ENCODE measurements around the gene EPB41L4B. TPM values are rescaled to one million over a fixed set of nuclear protein-coding genes. Genes with fewer than 3 reads are reported as not detected.

The EPB41L4B gene
- total RNA-seq, 1 experiment from 2014 or later, result 8.1 TPM

DNA sequence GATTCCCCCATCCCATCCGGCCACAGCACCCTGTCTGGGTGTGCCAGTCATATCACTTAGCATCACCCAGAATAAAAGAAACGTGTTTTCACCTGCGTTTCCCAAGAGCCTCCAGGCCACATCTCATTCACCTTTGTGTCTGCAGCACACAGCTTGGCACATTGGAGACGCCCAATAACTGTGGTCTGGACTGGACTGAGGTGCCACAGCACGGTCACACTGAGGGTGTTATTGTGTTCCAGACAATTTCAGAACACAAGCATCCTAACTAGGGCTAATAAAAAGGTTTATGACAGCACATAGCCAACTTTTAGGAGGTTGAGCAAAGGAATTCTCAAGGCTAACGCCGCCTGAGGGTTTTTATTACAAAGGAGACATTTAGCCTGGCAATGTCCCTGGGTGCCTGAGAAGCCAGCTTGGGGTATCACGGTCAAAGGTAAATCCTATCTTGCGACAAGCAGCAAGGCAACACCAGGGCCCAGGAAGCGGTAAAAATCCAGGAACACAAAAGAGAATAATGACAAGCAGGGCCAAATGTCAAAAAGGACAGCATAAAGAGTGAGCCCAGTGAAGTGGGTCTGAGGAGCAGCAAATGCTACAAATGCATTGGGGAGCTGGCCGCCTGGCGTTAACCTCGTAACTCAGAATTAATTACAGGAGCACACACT is 3.4 kb downstream of the EPB41L4B start:
- peak overlapping the region; percentile 11; the same call in 1 of the 2 replicates for H3K9ac ChIP-seq (ENCODE audit: low read length)
- ChIA-PET CTCF (interaction anchor here (1.2 to 1.6 kb wide), 2 partner anchors 124 to 134 kb away, joined by 5 to 9 read pairs; no protein-coding TSS in a partner anchor), RAD21 (ENCODE audit: low non-redundant PET in 1 of 2, low total read pairs in 2 of 2, uncharacterized antibody in 2 of 2, unreplicated experiment in 2 of 2) (no interaction called here), POLR2A (interaction anchor here (0.6 kb wide), 1 partner anchor 10 kb away, joined by 4 read pairs; no protein-coding TSS in a partner anchor)
- H3K27ac ChIP-seq (ENCODE audit: low read depth, low read length), result no peak overlapping the region
- ATAC-seq (no peak), DNase-seq (ENCODE audit: low read depth, low spot score) (no peak)
- H3K9me3 ChIP-seq (ENCODE audit: control insufficient read depth in 1 of 2, insufficient read depth in 1 of 2, low read depth in 1 of 2, low read length in 2 of 2), result no peaks in the 10 kb centered on the region
- no peaks in the 10 kb centered on the region for H3K36me3 ChIP-seq (ENCODE audit: control insufficient read depth in 1 of 2, insufficient read depth in 2 of 2, low read length in 2 of 2)
- H3K4me3 ChIP-seq (replicated peaks in 1 of 2; ENCODE audit: low read depth in 1 of 2, low read length in 2 of 2), result no peak overlapping the region
- no peak overlapping the region for H2AFZ ChIP-seq (ENCODE audit: low read depth, low read length, poor library complexity, severe bottlenecking)
- no peaks in the 10 kb centered on the region for H3K9me2 ChIP-seq (ENCODE audit: insufficient read depth)
- peak overlapping the region; percentile 55 for H3K4me2 ChIP-seq (ENCODE audit: low read length)
- no peaks in the 10 kb centered on the region for H4K20me1 ChIP-seq (ENCODE audit: insufficient read depth)
- peaks cover 45% of the 10 kb centered on the region for H3K79me2 ChIP-seq (ENCODE audit: insufficient read depth, low read length)
- TSS peak; percentile 35 for BruUV-seq (replicated peaks)
- intact Hi-C loops (cut with micrococcal nuclease), result loop anchor here (2.0 kb wide), 2 partner anchors 119 to 199 kb away; partner anchors contain the start of gene TMEM245
- no peaks in the 10 kb centered on the region for H3K27me3 ChIP-seq (ENCODE audit: insufficient read depth, low read length)
- peaks cover 35 to 77% of the 10 kb centered on the region in 2 experiments for H3K4me1 ChIP-seq (ENCODE audit: control insufficient read depth in 1 of 2, insufficient read depth in 2 of 2, low read length in 2 of 2)
- TF ChIP-seq MAX (IDR thresholded peaks at IDR 0.05) (no peak), ZFX (IDR thresholded peaks at IDR 0.05) (no peak), CBX3 (IDR thresholded peaks at IDR 0.05; ENCODE audit: low read depth) (no peak), SRF (IDR thresholded peaks at IDR 0.05; ENCODE audit: low read depth) (no peak), ELF1 (IDR thresholded peaks at IDR 0.05; ENCODE audit: borderline replicate concordance, low read depth) (no peak), POLR2AphosphoS5 (IDR thresholded peaks at IDR 0.05; ENCODE audit: low read depth, low read length) (no peak), EZH2 (IDR thresholded peaks at IDR 0.05) (no peak), REST (IDR thresholded peaks at IDR 0.05; ENCODE audit: low read depth) (no peak), JUND (IDR thresholded peaks at IDR 0.05) (no peak), SIN3A (IDR thresholded peaks at IDR 0.05; ENCODE audit: low read depth) (no peak), RAD21 (IDR thresholded peaks at IDR 0.05; ENCODE audit: low read depth) (no peak), POLR2A (IDR thresholded peaks at IDR 0.05; ENCODE audit: borderline replicate concordance, extremely low read depth, insufficient read depth, insufficient read length) (no peak), EGR1 (IDR thresholded peaks at IDR 0.05; ENCODE audit: low read depth) (no peak), TCF7L2 (IDR thresholded peaks at IDR 0.05; ENCODE audit: borderline replicate concordance, extremely low read depth, insufficient read depth, insufficient read length) (no peak), CEBPB (IDR thresholded peaks at IDR 0.05; ENCODE audit: low read depth) (no peak), ZNF274 (IDR thresholded peaks at IDR 0.05; ENCODE audit: low read depth, low read length) (no peak), YY1 (IDR thresholded peaks at IDR 0.05; ENCODE audit: extremely low read depth, insufficient replicate concordance, low read depth, low read length) (no peak)
- TF ChIP-seq, protein P1, sequence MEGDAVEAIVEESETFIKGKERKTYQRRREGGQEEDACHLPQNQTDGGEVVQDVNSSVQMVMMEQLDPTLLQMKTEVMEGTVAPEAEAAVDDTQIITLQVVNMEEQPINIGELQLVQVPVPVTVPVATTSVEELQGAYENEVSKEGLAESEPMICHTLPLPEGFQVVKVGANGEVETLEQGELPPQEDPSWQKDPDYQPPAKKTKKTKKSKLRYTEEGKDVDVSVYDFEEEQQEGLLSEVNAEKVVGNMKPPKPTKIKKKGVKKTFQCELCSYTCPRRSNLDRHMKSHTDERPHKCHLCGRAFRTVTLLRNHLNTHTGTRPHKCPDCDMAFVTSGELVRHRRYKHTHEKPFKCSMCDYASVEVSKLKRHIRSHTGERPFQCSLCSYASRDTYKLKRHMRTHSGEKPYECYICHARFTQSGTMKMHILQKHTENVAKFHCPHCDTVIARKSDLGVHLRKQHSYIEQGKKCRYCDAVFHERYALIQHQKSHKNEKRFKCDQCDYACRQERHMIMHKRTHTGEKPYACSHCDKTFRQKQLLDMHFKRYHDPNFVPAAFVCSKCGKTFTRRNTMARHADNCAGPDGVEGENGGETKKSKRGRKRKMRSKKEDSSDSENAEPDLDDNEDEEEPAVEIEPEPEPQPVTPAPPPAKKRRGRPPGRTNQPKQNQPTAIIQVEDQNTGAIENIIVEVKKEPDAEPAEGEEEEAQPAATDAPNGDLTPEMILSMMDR (IDR thresholded peaks at IDR 0.05 in 2 of 3, conservative IDR thresholded peaks at IDR 0.05 in 1 of 3; ENCODE audit: borderline replicate concordance in 1 of 3, insufficient read depth in 1 of 3, low read depth in 2 of 3, low read length in 2 of 3), result no peak
- TF ChIP-seq, protein P2, sequence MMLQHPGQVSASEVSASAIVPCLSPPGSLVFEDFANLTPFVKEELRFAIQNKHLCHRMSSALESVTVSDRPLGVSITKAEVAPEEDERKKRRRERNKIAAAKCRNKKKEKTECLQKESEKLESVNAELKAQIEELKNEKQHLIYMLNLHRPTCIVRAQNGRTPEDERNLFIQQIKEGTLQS (IDR thresholded peaks at IDR 0.05), result no peak
